PC-3 (cell line): ENCODE results near the gene RTN4. TPM values are rescaled to one million over a fixed set of nuclear protein-coding genes. Genes with fewer than 3 reads are reported as not detected.

ENCODE experiments used
- ATAC-seq: fragments of 200-7000 bp; cut with Tn5 transposase; 2 replicates; pipeline ENCODE4 v1.9.1; 2020; ENCODE audit warnings: mild to moderate bottlenecking, moderate library complexity
- BruUV-seq: library from RNA; stranded (reverse); fragments of 400-500 nt; replicated peaks from 2 replicates; lab custom pipeline; 2021; lab: Mats Ljungman, UMichigan
- CTCF ChIA-PET: fragments of 300-600 bp; sonication (Branson Sonifier 250); formaldehyde crosslinking; loops from one replicate; lab custom pipeline; 2022; ENCODE audit warnings: antibody characterized with exemption; lab: Charles Lee
- POLR2A ChIA-PET: fragments of 300-600 bp; sonication (Branson Sonifier 250); formaldehyde crosslinking; loops from one replicate; lab custom pipeline; 2022; ENCODE audit warnings: antibody characterized with exemption; ENCODE audit not compliant: unreplicated experiment; lab: Charles Lee
- DNase-seq: peaks from one replicate; pipeline ENCODE4 v3.0.0-alpha.2; 2015
- H2AFZ ChIP-seq: fragments of 300-600 bp; sonication (generic); 2 replicates; pipeline ENCODE4 v1.6.0; 2016; ENCODE audit warnings: antibody characterized with exemption, low read length
- H3F3A ChIP-seq: fragments of 300-600 bp; sonication (generic); one replicate; pipeline ENCODE4 v1.6.0; 2017; ENCODE audit warnings: antibody characterized with exemption, low read length, control low read depth, mild to moderate bottlenecking; ENCODE audit not compliant: unreplicated experiment
- H3K27ac ChIP-seq: fragments of 300-600 bp; sonication (generic); 2 replicates; pipeline ENCODE4 v1.5.1; 2016; ENCODE audit warnings: mild to moderate bottlenecking, low read length
- H3K27me3 ChIP-seq: fragments of 300-600 bp; sonication (generic); 2 replicates; pipeline ENCODE4 v1.6.1; 2016; ENCODE audit warnings: low read length, mixed read lengths
- H3K36me3 ChIP-seq: fragments of 300-600 bp; sonication (generic); 2 replicates; pipeline ENCODE4 v1.6.1; 2016; ENCODE audit warnings: low read depth, mixed run types, low read length, mixed read lengths
- H3K4me1 ChIP-seq: fragments of 300-600 bp; sonication (generic); 2 replicates; pipeline ENCODE4 v1.5.1; 2016; ENCODE audit warnings: low read length; ENCODE audit not compliant: insufficient read depth
- H3K4me2 ChIP-seq: fragments of 300-600 bp; sonication (generic); 2 replicates; pipeline ENCODE4 v1.6.0; 2016; ENCODE audit warnings: low read length
- H3K4me3 ChIP-seq: fragments of 300-600 bp; sonication (generic); 2 replicates; pipeline ENCODE4 v1.5.1; 2016; ENCODE audit warnings: mild to moderate bottlenecking, low read length, mixed read lengths
- H3K79me2 ChIP-seq: fragments of 300-600 bp; sonication (generic); 2 replicates; pipeline ENCODE4 v1.6.1; 2017; ENCODE audit warnings: low read length, mixed read lengths
- H3K9ac ChIP-seq: fragments of 300-600 bp; sonication (generic); 2 replicates; pipeline ENCODE4 v1.6.0; 2016; ENCODE audit warnings: mild to moderate bottlenecking, low read length
- H3K9me2 ChIP-seq: fragments of 300-600 bp; sonication (generic); replicated peaks from 2 replicates; pipeline ENCODE4 v1.6.1; 2016; ENCODE audit warnings: mixed run types, low read length, mixed read lengths
- H3K9me3 ChIP-seq: fragments of 300-600 bp; sonication (generic); 2 replicates; pipeline ENCODE4 v1.6.1; 2016; ENCODE audit warnings: low read length, mixed read lengths
- H4K20me1 ChIP-seq: fragments of 300-600 bp; sonication (generic); 2 replicates; pipeline ENCODE4 v1.6.1; 2016; ENCODE audit warnings: low read length, mixed read lengths
- EZH2 ChIP-seq: fragments of 300-600 bp; sonication (generic); IDR thresholded peaks from one replicate; pipeline ENCODE4 v1.6.1; 2017; ENCODE audit warnings: antibody characterized with exemption, mild to moderate bottlenecking, low read length; ENCODE audit not compliant: unreplicated experiment
- EZH2phosphoT487 ChIP-seq: fragments of 300-600 bp; sonication (generic); IDR thresholded peaks from 2 replicates; pipeline ENCODE4 v1.6.1; 2018; ENCODE audit warnings: mild to moderate bottlenecking, antibody characterized with exemption, low read length, borderline replicate concordance
- intact Hi-C: fragments of 100-400 bp; cut with micrococcal nuclease; formaldehyde crosslinking; loops from 2 replicates; pipeline ENCODE4 v1.9.0; 2023
- total RNA-seq: library from RNA; depleted of rRNA; stranded (reverse); fragments of >200 nt; gene quantifications from 2 replicates; pipeline ENCODE4 v1.2.3, GENCODE V29; 2014
- TF ChIP-seq, protein P1 (sequence below): fragments of 300-600 bp; sonication (generic); conservative IDR thresholded peaks from 2 replicates; pipeline ENCODE4 v1.5.1; 2017; ENCODE audit warnings: antibody characterized with exemption, low read depth, mild to moderate bottlenecking, low read length

The RTN4 gene
- total RNA-seq, 1 experiment from 2014 or later: 150 TPM

DNA sequence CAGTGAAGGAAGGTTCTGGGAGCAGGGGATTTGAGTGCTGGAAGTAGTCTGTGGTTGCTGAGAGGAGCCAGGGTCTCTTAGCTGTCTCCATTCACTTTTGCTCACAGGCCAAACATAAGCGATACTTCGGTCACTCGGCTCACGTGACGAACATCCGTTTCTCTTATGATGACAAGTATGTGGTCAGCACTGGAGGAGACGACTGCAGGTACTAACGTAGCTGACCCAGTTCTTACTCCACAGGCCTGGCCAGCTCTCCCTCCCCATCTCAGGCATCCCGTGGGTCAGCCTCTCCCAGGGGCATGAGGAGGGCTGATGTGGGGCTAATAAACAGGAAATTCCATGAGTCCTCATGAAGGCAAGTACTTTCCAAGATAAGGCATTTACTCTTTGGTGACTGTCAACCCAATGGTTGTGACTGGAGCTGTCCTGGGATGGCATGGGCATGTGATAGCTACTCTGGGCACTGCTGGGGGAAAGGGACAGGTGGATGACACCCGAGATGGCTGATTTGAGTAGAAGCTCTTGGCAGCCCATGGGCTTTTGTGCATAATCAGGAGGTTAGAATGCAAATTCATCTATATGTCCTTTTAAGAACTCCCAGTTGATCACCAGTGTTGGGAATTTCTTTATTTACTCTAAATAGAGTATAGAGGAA, 81.6 kb downstream of the RTN4 start:
- peaks cover 39% of the 10 kb centered on the region for H3K36me3 ChIP-seq
- intact Hi-C loops: no loop called here
- peaks cover 23% of the 10 kb centered on the region for H3K79me2 ChIP-seq
- no peaks in the 10 kb centered on the region for H3K9me3 ChIP-seq
- 0 out of 2 replicates have a peak, but pooled peaks cover 2% of the 10 kb centered on the region for H4K20me1 ChIP-seq
- H3K9me2 ChIP-seq: no peaks in the 10 kb centered on the region
- no peaks in the 10 kb centered on the region for H3F3A ChIP-seq
- H3K4me2 ChIP-seq: no peak overlapping the region
- H3K4me3 ChIP-seq: no peak overlapping the region
- CTCF ChIA-PET: no interaction called here
- no TSS peak for BruUV-seq
- H3K27ac ChIP-seq: no peak overlapping the region
- TF ChIP-seq, protein P1, sequence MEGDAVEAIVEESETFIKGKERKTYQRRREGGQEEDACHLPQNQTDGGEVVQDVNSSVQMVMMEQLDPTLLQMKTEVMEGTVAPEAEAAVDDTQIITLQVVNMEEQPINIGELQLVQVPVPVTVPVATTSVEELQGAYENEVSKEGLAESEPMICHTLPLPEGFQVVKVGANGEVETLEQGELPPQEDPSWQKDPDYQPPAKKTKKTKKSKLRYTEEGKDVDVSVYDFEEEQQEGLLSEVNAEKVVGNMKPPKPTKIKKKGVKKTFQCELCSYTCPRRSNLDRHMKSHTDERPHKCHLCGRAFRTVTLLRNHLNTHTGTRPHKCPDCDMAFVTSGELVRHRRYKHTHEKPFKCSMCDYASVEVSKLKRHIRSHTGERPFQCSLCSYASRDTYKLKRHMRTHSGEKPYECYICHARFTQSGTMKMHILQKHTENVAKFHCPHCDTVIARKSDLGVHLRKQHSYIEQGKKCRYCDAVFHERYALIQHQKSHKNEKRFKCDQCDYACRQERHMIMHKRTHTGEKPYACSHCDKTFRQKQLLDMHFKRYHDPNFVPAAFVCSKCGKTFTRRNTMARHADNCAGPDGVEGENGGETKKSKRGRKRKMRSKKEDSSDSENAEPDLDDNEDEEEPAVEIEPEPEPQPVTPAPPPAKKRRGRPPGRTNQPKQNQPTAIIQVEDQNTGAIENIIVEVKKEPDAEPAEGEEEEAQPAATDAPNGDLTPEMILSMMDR: no peak
- no peak for TF ChIP-seq EZH2phosphoT487
- no peak for TF ChIP-seq EZH2
- H2AFZ ChIP-seq: no peak overlapping the region
- no peak for DNase-seq
- POLR2A ChIA-PET: no interaction called here
- no peaks in the 10 kb centered on the region for H3K27me3 ChIP-seq
- peaks cover 25% of the 10 kb centered on the region for H3K4me1 ChIP-seq
- no peak for ATAC-seq
- H3K9ac ChIP-seq: no peak overlapping the region

DNA sequence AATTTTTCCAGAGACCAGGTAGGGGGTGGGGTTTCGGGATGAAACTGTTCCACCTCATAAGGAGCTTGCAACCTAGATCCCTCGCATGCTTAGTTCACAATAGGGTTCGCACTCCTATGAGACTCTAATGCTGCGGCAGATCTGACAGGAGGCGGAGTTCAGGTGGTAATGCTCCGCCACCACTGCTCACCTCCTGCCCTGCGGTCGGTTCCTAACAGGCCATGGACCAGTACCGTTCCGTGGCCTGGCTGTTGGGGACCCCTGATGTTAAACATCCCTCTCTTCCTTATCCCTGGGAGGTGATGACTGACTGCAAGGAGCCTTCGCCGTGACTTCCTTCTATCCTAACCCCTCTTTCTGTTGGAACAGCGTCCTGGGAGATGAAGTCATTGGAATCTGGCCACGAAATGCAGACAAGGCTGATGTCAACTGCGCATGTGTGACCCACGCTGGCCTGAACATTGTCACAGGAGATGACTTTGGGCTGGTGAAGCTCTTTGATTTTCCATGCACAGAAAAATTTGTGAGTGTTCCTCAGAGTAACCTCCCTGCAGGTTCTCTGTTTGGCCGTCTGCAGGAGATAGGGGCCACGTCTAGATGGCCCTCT, 82.4 kb downstream of the RTN4 start:
- Histone ChIP-seq H4K20me1 (no peaks in the 10 kb centered on the region), H3K79me2 (peaks cover 15% of the 10 kb centered on the region), H3K27me3 (no peaks in the 10 kb centered on the region), H3K36me3 (peaks cover 39% of the 10 kb centered on the region), H3K4me3 (no peak overlapping the region), H3F3A (no peaks in the 10 kb centered on the region), H3K9me3 (no peaks in the 10 kb centered on the region), H3K9me2 (no peaks in the 10 kb centered on the region), H3K4me1 (peaks cover 21% of the 10 kb centered on the region), H3K27ac (no peak overlapping the region), H2AFZ (no peak overlapping the region), H3K4me2 (no peak overlapping the region), H3K9ac (no peak overlapping the region)
- DNase-seq (no peak), ATAC-seq (no peak)
- CTCF ChIA-PET: no interaction called here
- POLR2A ChIA-PET: no interaction called here
- TF ChIP-seq, protein P1: no peak
- no peak for TF ChIP-seq EZH2
- TF ChIP-seq EZH2phosphoT487: no peak
- intact Hi-C loops: no loop called here
- BruUV-seq: no TSS peak

DNA sequence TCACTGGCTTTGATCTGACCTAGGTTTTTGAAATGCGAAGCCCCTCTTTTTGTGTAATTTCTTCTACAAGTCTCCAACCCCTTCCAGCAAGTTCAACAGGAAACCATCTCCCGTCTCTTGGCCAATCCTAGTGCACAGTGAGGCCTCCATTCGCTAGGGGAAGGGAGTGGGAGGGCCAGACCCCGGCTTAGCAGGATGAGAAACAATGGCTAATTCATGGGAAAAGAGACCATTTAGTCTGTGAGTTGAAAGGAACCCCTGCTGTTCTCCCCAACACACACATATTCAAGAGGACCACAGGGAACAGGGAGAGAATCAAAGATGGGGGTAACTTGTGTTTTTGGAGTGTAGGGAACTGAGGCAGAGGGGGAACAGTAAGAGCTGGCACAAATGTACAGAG, 83.0 kb downstream of the RTN4 start:
- H2AFZ ChIP-seq: no peak overlapping the region
- no peaks in the 10 kb centered on the region for H3F3A ChIP-seq
- CTCF ChIA-PET: interaction anchor here (1.4 kb wide), 1 partner anchor 68 kb away, joined by 5 read pairs; no protein-coding TSS in a partner anchor
- BruUV-seq: no TSS peak
- POLR2A ChIA-PET: no interaction called here
- no peak for TF ChIP-seq EZH2phosphoT487
- TF ChIP-seq, protein P1: no peak
- no peak for TF ChIP-seq EZH2
- no peaks in the 10 kb centered on the region for H3K27me3 ChIP-seq
- intact Hi-C loops: no loop called here
- H4K20me1 ChIP-seq: no peaks in the 10 kb centered on the region
- peaks cover 15% of the 10 kb centered on the region for H3K4me1 ChIP-seq
- H3K9me3 ChIP-seq: no peaks in the 10 kb centered on the region
- H3K9me2 ChIP-seq: no peaks in the 10 kb centered on the region
- H3K9ac ChIP-seq: no peak overlapping the region
- no peak for ATAC-seq
- no peak overlapping the region for H3K4me2 ChIP-seq
- H3K27ac ChIP-seq: no peak overlapping the region
- no peak overlapping the region for H3K4me3 ChIP-seq
- no peak for DNase-seq
- peaks cover 38% of the 10 kb centered on the region for H3K36me3 ChIP-seq
- H3K79me2 ChIP-seq: peaks cover 11% of the 10 kb centered on the region
